NCI-H345 treated with DMSO at 0.1 percent for 48 hours (cell line): ENCODE results near the gene ZMIZ1.

ENCODE experiments used
- DNase-seq: peaks from one replicate; lab custom pipeline; 2025; ENCODE audit not compliant: unreplicated experiment; lab: John Stamatoyannopoulos, UW

ZMIZ1 gene

DNA sequence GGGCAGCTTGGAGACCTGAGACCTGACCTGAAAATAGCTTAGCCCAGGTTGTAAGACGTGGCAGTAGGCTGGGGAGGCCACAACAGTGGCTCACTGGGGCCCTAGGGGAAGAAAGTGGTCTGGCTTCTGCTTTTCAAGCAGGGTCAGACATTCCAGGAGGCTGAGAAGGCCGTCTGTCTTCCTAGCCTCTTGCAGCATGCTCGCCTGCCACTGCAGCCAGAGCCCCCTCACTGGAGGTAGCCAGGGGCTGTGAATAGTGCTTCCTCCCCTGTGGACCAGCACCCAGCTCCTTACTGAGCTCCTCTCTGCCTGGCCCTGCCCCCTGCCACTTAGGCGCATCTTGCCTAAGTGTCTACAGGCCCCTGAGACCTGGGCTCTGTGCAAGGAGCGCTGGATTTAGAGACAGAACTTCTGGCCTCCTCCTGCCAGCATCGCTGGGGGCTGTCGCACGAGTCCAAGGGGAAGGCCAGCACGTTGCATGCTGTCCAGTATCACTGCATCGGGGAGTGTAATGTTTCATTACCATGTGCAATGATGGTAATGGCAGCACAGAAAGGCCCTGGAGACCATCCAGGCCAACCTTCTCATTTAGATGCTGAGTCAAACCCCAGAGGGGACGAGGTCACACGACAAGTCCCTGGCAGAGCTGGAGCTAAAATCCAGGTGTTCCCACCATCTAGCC lies 12.7 kb downstream of the ZMIZ1 start:
- DNase-seq: no peak

- DNase-seq: no peak
These were observed 13.2 kb downstream of the ZMIZ1 start for GRCh38 chr10:79082035-79082373.

DNA sequence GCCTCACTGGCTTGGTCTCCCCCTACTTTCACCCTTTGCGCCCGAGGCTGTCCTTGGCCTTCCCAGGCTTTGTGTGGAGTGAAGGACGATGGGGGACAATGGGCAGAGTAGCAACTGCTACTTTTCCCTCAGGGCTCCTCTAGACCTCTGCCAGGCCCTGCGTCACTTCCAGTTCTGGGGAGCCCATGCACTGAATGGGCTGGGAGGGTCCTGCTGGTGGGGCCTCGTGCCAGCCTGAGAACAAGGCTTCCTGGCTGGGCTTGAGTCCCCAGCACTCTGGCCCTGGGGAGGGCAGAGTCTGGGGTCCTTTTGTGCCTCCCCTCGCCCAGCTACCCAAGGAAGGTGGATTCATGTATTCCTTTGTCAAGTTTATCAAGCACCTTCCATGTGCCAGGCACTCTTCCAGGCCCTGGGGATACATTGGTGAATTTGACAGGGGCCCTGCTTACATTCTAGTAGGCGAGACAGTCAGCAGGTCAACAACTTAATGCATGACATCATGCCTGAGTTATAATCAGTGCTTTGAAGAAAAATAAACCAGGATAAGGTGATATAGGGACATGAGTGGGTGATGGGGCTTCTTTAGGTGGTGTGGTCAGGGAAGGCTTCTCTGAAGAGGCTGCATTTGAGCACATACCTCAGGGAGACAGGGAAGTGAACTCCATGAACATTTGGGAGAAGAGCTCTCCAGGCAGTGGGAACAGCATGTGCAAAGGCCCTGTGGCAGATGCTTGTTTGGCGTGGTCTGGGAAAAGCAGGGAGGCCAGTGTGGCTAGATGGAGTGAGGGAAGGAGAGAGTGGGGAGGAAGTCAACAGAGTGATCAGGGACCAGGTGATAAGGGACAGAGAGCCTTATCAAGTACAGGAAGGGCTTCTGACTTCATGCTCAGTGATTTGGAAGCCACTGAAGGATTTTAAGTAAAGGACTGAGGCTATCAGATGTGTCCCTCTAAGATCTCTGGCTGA lies 14.1 kb downstream of the ZMIZ1 start:
- no peak for DNase-seq

- no peak for DNase-seq
These were observed 15.5 kb downstream of the ZMIZ1 start for GRCh38 chr10:79084012-79084971.

- DNase-seq: no peak
These were observed 16.3 kb downstream of the ZMIZ1 start for GRCh38 chr10:79084972-79085597.

- DNase-seq: no peak
These were observed 18.1 kb downstream of the ZMIZ1 start for GRCh38 chr10:79086822-79087221.

GRCh38 chr10:79087721-79088120 lies 19.0 kb downstream of the ZMIZ1 start:
- DNase-seq: no peak

DNA sequence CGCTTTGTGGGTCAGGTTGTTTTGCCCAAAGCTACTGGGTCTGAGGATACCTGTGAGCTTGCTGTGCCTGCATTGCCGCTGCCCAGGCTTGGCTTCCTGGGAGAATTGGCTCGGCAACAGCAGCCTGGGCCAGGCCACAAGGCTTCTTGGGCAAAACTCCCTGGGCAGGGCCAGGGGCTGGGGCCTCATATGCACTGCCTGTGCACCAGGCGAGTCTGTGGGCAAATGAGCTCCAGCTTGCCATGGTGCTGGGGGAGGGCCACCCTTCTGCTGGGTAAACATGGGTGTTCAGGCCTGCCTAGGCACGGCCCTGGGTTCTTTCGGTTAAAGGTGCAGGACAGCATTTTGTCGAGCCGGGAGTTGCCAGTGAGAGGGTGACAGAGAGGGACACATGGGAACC lies 19.4 kb downstream of the ZMIZ1 start:
- no peak for DNase-seq

- no peak for DNase-seq
These were observed 20.0 kb downstream of the ZMIZ1 start for GRCh38 chr10:79088613-79089355.

- DNase-seq: no peak
These were observed 20.9 kb downstream of the ZMIZ1 start for GRCh38 chr10:79089632-79090031.

- no peak for DNase-seq
These were observed 21.5 kb downstream of the ZMIZ1 start for GRCh38 chr10:79090134-79090803.

GRCh38 chr10:79092292-79092896 lies 23.6 kb downstream of the ZMIZ1 start:
- DNase-seq: no peak

DNA sequence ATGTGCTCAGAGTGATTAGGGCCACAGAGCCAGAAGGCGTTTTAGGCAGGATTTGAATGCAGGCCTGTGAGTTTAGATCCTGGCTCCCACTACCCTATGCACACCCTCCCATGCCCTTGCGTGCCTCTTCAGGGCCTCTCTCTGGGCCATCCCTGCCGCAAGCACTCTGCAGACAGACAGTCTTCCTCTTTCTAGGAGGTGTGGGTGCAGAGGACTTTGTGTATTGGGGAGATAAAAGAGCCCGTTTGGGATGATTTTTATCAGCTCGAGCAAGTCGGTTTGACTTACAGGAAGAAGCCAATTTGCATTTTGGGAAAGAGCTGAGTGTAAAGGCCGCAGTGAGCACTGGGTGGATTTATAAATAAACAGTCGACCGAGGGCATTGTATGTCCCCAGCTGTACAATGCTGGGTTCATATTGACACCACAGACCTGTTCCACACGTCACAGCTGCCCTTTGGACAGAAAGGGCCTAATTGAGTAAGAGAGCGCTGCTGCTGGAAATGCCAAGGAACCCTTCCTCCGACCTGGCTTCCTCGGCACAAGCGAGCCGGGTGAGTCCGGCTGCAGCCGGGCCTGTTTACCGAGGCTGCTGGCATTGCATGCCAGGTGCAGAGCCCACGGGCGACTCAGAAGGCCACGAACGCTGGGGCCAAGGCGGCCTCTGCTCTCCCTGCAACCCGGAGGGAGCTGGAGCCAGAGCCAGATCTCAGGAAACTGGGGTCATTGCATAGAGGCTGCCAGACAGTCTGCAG lies 25.1 kb downstream of the ZMIZ1 start:
- no peak for DNase-seq

DNA sequence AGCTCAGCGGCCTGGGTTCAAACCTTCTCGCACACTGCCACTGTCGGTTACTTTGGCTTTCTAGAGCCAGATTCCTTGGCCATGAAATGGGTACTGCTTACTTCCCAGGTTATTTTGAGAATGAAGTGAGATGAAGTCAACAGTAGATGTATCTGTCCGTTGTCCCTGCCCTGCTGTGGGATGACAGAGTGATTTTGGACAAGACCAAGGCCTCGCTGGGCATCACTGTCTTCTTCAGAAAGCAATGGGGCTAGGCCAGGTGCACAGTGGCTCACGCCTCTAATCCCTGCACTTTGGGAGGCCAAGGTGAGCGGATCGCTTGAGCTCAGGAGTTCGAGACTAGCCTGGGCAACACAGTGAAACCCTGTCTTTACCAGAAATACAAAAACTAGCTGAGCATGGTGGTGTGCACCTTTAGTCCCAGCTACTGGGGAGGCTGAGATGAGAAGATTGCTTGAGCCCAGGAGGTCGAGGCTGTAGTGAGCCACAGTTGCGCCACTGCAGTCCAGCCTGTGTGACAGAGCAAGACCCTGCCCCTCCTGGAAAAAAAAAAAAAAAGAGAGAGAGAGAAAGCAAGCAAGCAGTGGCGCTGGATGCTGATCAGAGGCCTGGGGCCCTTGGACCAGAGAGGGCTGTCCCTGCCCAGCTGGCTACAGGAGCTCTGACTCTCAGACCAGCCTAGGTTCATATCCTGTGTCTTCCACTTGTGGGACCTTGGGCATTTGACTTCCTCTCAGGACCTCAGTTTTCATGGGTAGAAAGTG lies 25.8 kb downstream of the ZMIZ1 start:
- DNase-seq: no peak

GRCh38 chr10:79095316-79095715 lies 26.6 kb downstream of the ZMIZ1 start:
- DNase-seq: no peak

DNA sequence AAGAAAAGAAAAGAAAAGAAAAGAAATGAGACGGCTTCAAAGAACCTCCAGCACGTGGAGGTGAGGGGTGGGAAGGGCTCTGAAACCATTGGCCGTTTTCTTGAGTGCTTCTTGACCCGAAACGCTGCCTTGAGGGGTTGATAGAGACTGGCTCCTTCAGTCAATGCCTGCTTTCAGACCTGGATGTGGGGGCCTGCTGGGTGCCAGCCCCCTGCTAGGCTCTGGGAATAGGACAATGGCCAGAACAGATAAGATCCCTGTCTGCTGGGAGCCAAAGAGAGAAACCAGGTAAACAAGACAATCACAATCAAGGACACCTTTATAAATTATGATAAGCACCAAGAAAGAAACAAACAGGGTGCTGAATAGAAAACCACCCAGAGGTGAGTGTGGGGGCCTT lies 27.7 kb downstream of the ZMIZ1 start:
- no peak for DNase-seq

DNA sequence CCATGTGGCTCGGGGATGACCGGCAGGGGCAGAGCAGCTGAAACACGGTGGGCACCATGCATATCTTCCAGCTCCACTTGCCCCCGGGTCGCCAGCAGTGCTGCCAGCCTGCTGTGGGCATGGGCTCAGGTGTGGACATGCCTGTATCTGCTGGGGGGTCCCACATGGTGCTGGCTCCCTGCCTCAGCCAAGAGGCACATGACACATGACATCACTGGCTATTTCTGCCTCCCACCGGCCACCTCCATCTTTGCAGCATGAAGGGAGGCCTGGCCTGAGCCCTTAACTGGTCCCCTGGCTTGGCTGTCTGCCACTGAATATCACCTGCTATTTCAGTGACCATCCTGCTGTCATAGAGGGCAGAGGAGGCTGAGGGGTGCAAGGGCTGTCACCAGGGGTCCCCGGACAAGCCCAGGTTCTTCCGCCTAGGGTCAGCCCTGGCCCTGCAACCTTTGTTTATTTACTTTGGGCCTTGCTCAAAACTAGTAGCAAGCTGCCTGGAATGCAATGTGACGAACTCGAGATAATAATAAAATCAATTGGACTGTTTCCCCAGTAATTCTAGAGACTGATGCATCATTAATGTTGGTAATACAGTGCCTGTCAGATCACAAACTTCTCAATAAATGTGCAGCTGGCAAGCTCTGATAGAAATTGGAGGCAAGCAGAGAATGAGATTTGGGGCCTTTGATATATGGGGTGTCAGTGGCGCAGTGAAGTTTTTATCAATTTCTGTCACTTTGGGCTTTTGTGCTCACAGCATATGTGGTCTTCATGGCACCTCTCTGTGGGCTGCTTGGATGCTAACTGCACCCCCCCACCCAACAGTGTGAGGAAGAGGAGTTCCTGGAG lies 28.5 kb downstream of the ZMIZ1 start:
- no peak for DNase-seq
